ENCODE results near the gene DLG1.
"Not testable (repeated sequence)": the region's sequence is repeated elsewhere in the genome, so short reads cannot be mapped to it uniquely, and the experiment has no call there.

Gene DLG1

DNA sequence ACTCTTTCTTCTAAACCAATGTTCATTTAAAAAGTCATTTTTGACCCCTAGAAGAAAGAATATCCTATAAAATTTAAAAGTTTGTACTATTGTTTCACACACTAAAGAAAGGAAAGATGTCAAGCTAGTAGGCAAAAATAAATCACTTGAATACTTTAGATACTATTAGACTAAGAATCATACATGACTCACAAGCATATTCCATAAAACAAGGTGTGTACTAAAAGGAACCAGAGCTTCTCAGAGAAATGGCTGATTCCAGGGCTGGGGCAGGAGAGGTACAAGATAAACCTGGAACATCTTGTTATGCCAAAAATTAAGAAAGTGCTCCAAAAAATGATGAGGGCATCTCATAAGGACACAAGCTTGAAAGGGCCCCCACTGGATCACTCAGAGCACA lies 8.7 kb downstream of the DLG1 start:
- FAIRE-seq = peak; percentile 49

GRCh38 chr3:197286678-197287077 lies 11.7 kb downstream of the DLG1 start:
- FAIRE-seq (no peak), DNase-seq (ENCODE audit: low spot score) (no peak)

More for the DNA sequence above, 8.7 kb downstream of the DLG1 start:
- no peak for DNase-seq (ENCODE audit: low spot score)

- DNase-seq (ENCODE audit: low spot score) (no peak), FAIRE-seq (no peak)
Measured at GRCh38 chr3:197285557-197285956, 12.9 kb downstream of the DLG1 start.

DNA sequence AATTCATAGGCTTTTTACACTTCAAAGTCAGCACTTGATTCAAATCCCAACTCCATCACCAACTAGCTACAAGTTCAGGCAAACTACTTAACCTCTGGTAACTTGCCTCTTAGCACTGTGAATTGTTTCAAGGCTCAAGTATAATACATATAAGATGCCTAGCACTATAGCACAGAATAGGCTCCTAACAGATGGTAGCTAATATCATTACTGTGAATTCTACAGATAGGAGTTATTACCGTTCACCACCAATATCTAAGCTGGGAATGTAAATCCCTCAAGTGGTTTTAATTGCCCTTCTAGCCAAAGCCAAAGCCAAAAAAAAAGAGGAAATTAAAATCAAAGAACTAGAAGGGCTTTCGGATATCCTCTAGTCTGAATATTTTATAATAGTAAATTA lies 15.4 kb downstream of the DLG1 start:
- FAIRE-seq (no peak), DNase-seq (ENCODE audit: low spot score) (no peak)

- FAIRE-seq (no peak), DNase-seq (ENCODE audit: low spot score) (no peak)
Measured at GRCh38 chr3:197281849-197282248, 16.6 kb downstream of the DLG1 start.

- DNase-seq (ENCODE audit: low spot score) = no peak
- no peak for FAIRE-seq
Measured at GRCh38 chr3:197280156-197280555, 18.3 kb downstream of the DLG1 start.

- FAIRE-seq (no peak), DNase-seq (ENCODE audit: low spot score) (no peak)
Measured at GRCh38 chr3:197278933-197279332, 19.5 kb downstream of the DLG1 start.

DNA sequence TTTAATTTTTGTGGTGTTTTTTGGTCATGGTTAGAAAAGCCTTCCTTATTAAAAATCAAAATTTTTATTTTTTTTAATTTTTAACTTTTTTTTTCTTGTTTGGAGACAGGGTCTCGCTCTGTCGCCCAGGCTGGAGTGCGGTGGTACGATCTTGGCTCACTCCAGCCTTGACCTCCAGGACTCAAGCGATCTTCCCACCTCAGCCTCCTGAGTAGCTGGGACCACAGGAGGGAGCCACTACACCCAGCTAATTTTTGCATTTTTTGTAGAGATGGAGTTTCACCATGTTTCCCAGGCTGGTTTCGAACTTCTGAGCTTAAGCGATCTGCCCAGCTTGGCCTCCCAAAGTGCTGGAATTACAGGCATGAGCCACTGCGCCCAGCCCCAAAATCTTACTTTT lies 21.6 kb downstream of the DLG1 start:
- not testable (repeated sequence) for DNase-seq (ENCODE audit: low spot score); FAIRE-seq

- FAIRE-seq = no peak
Measured at GRCh38 chr3:197270558-197271317, 27.7 kb downstream of the DLG1 start.

DNA sequence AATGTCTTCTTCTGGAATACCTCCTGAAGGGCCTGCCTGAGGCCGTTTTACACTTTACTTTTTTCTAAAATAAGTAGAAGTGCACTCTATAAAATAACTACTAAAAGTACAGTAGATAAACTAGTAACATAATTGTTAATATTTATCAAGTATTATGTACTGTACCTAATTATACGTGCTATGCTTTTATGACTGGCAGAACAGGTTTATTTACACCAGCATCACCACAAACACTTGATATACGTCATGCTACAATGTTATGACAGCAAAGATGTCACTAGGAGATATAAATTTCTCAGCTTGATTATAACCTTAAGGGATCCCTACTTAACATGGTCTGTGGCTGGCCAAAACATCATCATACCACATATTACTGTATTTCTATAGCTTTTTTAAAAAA lies 29.4 kb downstream of the DLG1 start:
- DNase-seq (ENCODE audit: low spot score) (no peak), FAIRE-seq (no peak)

More at GRCh38 chr3:197270558-197271317, 27.7 kb downstream of the DLG1 start:
- DNase-seq (ENCODE audit: low spot score) = no peak

DNA sequence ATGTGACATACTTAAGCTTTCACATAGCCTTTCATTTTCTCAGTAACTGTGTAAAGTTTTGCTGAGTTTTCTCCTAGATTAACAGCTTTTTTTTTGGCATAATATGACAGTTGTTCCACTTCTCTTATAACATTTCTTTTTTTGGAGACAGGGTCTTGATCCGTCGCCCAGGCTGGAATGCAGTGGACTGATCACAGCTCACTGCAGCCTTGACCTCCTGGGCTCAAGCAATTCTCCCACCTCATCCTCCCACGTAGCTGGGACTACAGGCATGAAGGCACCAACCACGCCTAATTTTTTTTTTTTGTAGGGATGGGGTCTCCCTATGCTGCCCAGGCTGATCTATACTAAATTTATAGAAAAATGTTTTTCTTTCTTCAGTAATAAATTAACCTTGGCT lies 30.1 kb downstream of the DLG1 start:
- no peak for FAIRE-seq
- DNase-seq (ENCODE audit: low spot score) = no peak

DNA sequence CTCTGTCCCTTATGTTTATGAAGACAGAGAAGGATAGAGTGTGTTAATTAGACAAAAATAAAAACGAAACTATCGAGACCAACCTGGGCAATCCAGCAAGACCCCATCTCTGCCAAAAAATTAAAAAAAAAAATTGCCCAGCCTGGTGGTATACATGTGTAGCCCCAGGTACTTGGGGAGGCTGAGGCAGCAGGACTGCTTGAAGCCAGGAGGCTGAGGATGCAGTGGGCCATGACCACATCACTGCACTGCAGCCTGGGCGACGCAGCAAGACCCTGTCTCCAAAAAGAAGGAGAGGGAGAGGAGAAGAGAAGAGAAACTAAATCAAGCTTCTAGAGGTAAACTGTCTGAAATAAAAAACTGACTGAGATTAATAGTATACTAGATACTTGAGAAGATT lies 32.1 kb downstream of the DLG1 start:
- FAIRE-seq (no peak), DNase-seq (ENCODE audit: low spot score) (no peak)

GRCh38 chr3:197262709-197263108 lies 35.7 kb downstream of the DLG1 start:
- DNase-seq (ENCODE audit: low spot score) = no peak
- no peak for FAIRE-seq

GRCh38 chr3:197261164-197261509 lies 37.3 kb downstream of the DLG1 start:
- FAIRE-seq (no peak), DNase-seq (ENCODE audit: low spot score) (no peak)

DNA sequence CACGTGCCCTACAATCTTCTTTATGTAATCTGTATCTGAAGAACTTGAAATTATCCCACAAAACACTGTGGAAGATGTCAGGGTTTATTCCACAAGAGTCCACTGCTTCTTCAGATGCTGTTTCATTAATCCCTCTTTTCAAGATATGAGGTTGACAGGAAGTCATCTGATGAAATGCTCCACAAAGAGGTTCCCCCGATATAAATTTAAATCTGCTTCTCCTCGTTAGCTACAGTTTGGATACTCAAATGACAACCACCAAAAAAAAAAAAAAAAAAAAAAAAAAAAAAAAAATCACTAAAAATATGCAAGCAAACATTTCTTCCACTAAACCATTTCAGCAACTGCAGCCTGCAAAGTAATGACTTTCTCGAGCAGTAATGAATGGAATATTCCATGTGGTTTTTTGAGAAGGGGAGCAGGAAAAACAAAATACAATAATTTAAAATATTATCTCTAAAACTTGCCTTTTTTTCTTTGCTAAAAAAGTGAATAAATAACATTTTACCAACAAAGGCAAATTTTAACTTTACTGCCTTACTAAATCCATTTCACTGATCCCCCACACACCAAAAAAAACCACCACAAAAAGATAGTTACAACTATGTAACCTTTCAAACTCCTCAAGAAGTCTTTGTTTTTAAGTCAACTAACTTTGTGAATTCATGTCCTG lies 37.8 kb downstream of the DLG1 start:
- no peak for DNase-seq (ENCODE audit: low spot score)
- FAIRE-seq = no peak

DNA sequence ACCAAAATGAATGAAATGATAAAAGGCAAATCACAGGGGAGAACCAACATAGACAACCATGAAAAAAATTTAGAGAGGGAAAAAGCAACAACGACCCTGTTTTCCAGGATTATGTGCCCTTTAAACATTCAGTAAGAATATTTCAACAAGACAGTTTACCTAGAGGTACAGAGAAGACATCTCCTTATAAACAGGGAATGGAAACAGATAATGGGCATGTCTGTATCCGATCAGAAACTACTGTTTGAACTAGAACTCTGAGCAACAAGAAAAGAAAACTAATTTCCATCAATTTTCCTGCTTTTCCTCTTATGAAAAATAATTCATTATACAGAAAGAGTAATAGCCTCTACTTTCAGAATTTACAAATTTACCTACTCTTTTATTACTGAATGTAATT lies 39.3 kb downstream of the DLG1 start:
- DNase-seq (ENCODE audit: low spot score) (no peak), FAIRE-seq (no peak)

DNA sequence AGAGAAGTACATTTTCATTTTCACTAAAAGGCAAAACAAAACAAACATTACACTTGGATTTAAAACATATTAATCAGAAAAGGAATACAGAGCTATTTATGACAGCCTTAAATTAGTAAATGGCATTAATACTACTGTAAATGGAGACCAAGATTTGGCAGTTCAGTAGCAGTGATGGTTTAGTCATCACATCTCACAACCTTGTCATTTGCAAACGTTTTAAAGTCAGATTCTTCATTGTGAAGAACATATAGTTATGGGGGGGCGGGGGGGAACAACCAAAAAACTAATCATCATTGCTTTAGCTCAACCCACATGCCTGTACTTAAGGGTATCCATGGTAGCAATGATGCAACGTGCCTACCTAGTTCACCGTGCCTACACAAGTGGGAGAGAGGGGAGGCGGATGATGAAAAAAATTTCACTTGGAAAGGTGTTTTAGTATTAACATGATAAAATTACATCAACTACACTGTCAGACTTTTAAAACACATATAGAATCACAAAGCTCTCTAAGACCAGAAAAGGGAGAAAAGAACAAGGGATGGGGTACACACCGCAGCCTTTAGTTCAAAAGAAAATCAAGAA lies 40.1 kb downstream of the DLG1 start:
- no peak for DNase-seq (ENCODE audit: low spot score)
- no peak for FAIRE-seq

- FAIRE-seq (no peak), DNase-seq (ENCODE audit: low spot score) (no peak)
Measured at GRCh38 chr3:197257711-197258110, 40.7 kb downstream of the DLG1 start.

- DNase-seq (ENCODE audit: low spot score) = peak; percentile 39
- FAIRE-seq = peak; percentile 85
Measured at GRCh38 chr3:197256836-197257444, 41.5 kb downstream of the DLG1 start.

- FAIRE-seq (no peak), DNase-seq (ENCODE audit: low spot score) (no peak)
Measured at GRCh38 chr3:197256104-197256503, 42.3 kb downstream of the DLG1 start.

- DNase-seq (ENCODE audit: low spot score) (no peak), FAIRE-seq (no peak)
Measured at GRCh38 chr3:197253238-197253947, 45.0 kb downstream of the DLG1 start.

GRCh38 chr3:197249542-197249941 lies 48.9 kb downstream of the DLG1 start:
- no peak for FAIRE-seq
- no peak for DNase-seq (ENCODE audit: low spot score)

Measured in RCC 7860 (cell line).